ENCODE measurements around the gene PRKAG2.
A peak's percentile ranks its signal among the peaks of the same experiment; 100 is the strongest.

The PRKAG2 gene

DNA sequence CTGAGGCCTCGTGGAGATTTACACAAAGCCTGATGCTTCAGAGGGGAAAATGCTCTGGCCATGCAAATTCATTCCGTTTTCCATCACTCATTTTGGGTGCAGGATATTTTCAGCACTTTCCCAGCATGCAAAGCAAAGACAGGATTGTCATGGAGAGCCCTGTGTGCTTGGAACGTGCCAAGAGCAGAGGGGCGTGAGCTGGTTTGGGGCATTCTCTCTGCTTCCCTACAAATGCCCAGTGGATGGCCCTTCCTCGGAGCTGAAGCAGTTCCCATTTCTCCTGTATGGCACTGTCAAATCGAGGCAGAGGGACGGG lies 164.1 kb downstream of the PRKAG2 start:
- TF ChIP-seq CTCF (IDR thresholded peaks at IDR 0.05): no peak

DNA sequence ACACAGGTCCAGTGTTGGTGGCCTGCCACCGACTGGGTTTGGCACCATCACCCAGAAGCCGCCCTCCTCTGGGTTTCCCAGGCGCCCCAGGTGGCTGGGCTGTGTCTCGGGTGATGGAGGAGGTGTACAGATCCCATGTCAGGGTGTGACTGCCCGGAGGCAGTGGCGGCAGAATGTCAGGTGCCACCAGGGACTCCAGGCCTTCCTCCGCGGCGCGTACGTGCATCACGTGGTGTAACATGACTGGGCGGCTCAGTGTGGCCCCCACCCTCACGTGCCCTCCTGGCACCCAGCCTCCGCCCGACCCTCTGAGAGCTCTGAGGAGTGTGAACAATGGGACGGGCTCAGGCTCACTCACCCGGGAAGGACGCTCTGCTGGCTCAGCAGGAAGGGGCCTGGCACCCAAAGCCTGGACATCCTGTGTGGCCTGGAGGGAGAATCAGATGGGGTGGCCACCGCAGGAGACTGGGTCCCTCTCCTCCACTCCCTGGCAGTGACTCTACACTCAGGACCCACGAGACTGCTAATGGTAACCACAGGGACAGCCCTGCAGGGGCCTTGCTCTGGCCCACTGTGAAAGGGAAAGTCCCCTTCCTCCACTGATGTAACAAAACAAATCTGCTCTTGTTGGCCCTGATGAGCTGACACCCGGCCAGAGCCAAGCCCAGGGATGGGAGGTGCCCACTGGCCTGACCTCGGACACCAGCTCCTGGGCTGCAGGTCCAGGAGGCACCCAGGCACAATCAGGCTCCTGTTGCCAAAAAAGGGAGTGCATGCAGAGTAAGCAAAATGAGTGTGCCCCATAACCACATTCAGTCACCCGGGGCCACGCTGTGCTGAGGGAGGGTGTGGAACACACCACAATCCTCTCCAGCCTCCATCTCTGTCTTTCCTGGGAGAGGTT lies 164.8 kb downstream of the PRKAG2 start:
- H3K4me3 ChIP-seq: no peak overlapping the region

More for the DNA sequence above, 164.1 kb downstream of the PRKAG2 start:
- DNase-seq (ENCODE audit: low spot score): no peak
- H3K4me3 ChIP-seq: no peak overlapping the region
- H3K27ac ChIP-seq: peak overlapping the region in 1 of 2 donors; percentile 52

DNA sequence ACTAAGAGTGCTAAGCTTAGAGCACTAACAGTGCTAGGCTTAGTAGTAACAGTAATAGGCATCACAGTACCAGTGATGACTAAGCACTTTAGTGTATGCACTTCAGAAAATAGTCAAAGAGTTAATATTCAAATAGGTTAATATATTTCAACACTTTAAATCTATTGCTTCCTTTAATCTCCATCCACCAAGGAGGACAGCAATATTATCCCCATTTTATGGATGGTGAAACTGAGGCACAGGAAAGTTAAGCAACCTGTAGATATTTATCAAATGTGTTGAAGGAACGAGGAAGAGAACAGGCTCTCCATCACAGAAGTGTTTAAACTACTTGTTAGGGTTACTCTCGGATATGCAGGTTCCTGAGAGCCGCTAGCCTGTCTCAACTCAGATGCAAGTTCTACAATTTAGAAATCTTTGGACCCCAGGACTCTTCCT lies 165.5 kb downstream of the PRKAG2 start:
- H3K27ac ChIP-seq: no peak overlapping the region
- no peak for TF ChIP-seq CTCF (IDR thresholded peaks at IDR 0.05)
- H3K4me3 ChIP-seq: no peak overlapping the region
- no peak for DNase-seq (ENCODE audit: low spot score)

More for the DNA sequence above, 164.8 kb downstream of the PRKAG2 start:
- TF ChIP-seq CTCF (IDR thresholded peaks at IDR 0.05): no peak
- no peak for DNase-seq (ENCODE audit: low spot score)
- H3K27ac ChIP-seq: peak overlapping the region in 1 of 2 donors; percentile 52

DNA sequence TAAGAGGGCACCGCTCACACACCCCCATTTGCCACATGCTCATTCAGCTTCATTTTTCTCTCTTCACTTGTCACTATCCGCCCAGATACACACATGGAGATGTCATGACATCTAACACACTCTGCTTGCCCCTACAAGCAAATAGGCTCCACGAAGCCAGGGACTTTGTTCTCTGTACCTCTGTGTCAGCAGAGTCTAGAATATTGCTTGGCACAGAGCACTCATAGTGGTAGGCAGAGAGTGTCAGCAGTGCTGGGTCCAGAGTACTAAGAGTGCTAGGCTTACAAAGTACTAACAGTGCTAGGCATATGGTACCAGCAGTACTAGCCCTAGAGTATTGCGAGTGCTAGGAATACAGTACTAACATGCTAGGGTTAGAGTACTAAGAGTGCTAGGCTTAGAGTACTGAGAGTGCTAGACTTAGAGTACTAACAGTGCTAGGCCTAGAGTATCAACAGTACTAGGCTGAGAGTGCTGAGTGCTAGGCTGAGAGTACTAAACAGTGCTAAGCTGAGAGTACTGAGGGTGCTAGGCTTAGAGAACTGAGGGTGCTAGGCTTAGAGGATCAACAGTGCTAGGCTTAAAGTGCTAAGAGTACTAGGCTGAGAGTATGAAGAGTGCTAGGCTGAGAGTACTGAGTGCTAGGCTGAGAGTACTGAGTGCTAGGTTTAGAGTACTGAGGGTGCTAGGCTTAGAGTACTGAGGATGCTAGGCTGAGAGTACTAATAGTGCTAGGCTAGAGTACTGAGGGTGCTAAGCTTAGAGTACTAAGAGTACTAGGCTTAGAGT lies 166.1 kb downstream of the PRKAG2 start:
- no peak overlapping the region for H3K27ac ChIP-seq
- H3K4me3 ChIP-seq: no peak overlapping the region
- no peak for TF ChIP-seq CTCF (IDR thresholded peaks at IDR 0.05)
- no peak for DNase-seq (ENCODE audit: low spot score)

DNA sequence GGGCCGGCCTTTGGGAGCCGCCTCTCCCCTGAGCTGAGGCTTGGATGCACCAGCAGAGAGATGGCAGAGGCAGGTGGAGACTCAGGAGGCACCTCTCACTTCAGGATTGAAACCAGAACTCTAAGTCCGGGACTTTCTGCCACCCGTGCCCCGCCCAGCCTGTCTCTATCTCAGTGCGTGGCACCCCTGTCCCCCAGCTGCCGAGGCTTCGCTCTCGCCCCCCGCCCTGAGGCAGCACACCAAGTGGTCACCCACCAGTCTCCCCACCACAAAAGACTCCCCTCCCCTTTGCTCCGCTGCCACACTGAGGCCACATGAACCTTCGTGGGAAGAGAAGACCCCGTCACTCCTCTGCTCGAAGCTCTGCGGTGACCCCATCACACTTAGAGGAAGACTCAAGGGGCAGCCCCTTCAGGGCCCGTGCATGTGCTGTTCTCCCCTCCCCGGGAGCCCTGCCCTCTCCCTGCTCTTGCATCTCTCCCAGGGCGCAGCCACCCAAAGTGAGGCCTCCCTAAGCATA lies 166.7 kb downstream of the PRKAG2 start:
- DNase-seq (ENCODE audit: low spot score): no peak
- no peak overlapping the region for H3K27ac ChIP-seq
- TF ChIP-seq CTCF (IDR thresholded peaks at IDR 0.05): no peak
- H3K4me3 ChIP-seq: no peak overlapping the region

- Histone ChIP-seq H3K27ac (no peak overlapping the region), H3K4me3 (no peak overlapping the region)
- DNase-seq (ENCODE audit: low spot score): no peak
- TF ChIP-seq CTCF (IDR thresholded peaks at IDR 0.05): no peak
These were observed 167.5 kb downstream of the PRKAG2 start for GRCh38 chr7:151709141-151710038.

All from coronary artery (tissue), 2 donors.